Thyroid gland (tissue), 4 donors: ENCODE data around the gene HSPA2. TPM values are rescaled to one million over a fixed set of nuclear protein-coding genes. Genes with fewer than 3 reads are reported as not detected.

ENCODE experiments used
- DNase-seq, 2 donors: peaks; one replicate each; pipeline ENCODE4 v3.0.0-alpha.2; 2019
- H3K27ac ChIP-seq, 3 donors: fragments of 200-600 bp; sonication (generic); 1 replicate in 2 of 3; 2 replicates in 1 of 3; pipeline ENCODE4 v1.5.1; 2016 to 2019; ENCODE audit warnings: mild to moderate bottlenecking in 1 of 3, moderate library complexity in 1 of 3
- H3K27me3 ChIP-seq: fragments of 200-600 bp; sonication (generic); one replicate; pipeline ENCODE4 v1.5.1; 2019
- H3K36me3 ChIP-seq, 2 donors: fragments of 200-600 bp; sonication (generic); one replicate each; pipeline ENCODE4 v1.5.1; 2016 to 2019
- H3K4me1 ChIP-seq, 2 donors: fragments of 200-600 bp; sonication (generic); one replicate each; pipeline ENCODE4 v1.5.1; 2017 to 2019
- H3K4me3 ChIP-seq, 3 donors: fragments of 200-600 bp; sonication (generic); replicated peaks in 1 of 3; 1 replicate in 2 of 3; 2 replicates in 1 of 3; pipeline ENCODE4 v1.5.1; 2016; ENCODE audit warnings: mild to moderate bottlenecking in 1 of 3
- H3K9me3 ChIP-seq: fragments of 200-600 bp; sonication (generic); one replicate; pipeline ENCODE4 v1.5.1; 2017
- POLR2A ChIP-seq, 2 donors: fragments of 450-650 bp; IDR thresholded peaks; one replicate each; pipeline ENCODE4 v1.6.1; 2017; ENCODE audit warnings: antibody characterized with exemption in 2 of 2, mild to moderate bottlenecking in 2 of 2, moderate library complexity in 1 of 2
- WGBS, 2 donors: methylation state at CpG; one replicate each; pipeline ENCODE4 v1.1.5; 2017; 5-methylcytosine and 5-hydroxymethylcytosine counted together
- intact Hi-C: fragments of 100-400 bp; cut with DNase I; formaldehyde crosslinking; loops from one replicate; pipeline ENCODE4 v1.15.1; 2023
- total RNA-seq, 4 donors: library from RNA; depleted of rRNA; stranded (reverse); fragments of >200 nt; gene quantifications; one replicate each; pipeline ENCODE4 v1.2.3, GENCODE V29; 2016
- TF ChIP-seq, protein P1 (sequence below), 6 experiments: fragments of 200-600 bp in 3 of 6; fragments of 450-650 bp in 3 of 6; sonication (generic) in 3 of 6; IDR thresholded peaks; one replicate each; pipeline ENCODE4 v1.5.1; 2016 to 2019; ENCODE audit warnings: antibody characterized with exemption in 6 of 6, mild to moderate bottlenecking in 2 of 6, inconsistent platforms in 1 of 6, moderate library complexity in 1 of 6

HSPA2 gene
- total RNA-seq, 4 donors from 2014 or later: 6.0 to 11.0 (median 8.4) TPM

DNA sequence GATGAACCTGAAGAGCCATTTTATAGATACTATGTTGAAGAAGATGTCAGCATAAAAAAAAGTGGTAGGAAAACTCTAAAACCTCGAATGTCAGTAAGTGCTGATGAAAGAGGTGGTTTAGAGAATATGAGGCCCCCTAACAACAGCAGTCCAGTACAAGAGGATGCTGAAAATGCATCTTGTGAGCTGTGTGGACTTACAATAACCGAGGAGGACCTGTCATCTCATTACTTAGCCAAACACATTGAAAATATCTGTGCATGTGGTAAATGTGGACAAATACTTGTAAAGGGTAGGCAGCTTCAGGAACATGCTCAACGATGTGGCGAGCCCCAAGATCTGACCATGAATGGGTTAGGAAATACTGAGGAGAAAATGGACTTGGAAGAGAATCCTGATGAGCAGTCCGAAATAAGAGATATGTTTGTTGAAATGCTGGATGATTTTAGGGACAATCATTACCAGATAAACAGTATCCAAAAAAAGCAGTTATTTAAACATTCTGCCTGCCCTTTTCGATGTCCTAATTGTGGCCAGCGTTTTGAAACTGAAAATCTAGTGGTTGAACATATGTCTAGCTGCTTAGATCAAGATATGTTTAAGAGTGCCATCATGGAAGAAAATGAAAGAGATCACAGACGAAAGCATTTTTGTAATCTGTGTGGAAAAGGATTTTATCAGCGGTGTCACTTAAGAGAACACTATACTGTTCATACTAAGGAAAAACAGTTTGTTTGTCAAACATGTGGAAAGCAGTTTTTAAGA is 17.8 kb upstream of the HSPA2 start:
- Histone ChIP-seq H3K27me3 (no peaks in the 10 kb centered on the region), H3K9me3 (no peaks in the 10 kb centered on the region), H3K4me1 (peaks cover 0 to 4% of the 10 kb centered on the region in 2 donors), H3K36me3 (peaks cover 4 to 12% of the 10 kb centered on the region in 2 donors), H3K4me3 (no peak overlapping the region), H3K27ac (no peak overlapping the region)
- no peak for DNase-seq
- no peak for TF ChIP-seq POLR2A (IDR thresholded peaks at IDR 0.05)
- TF ChIP-seq, protein P1, sequence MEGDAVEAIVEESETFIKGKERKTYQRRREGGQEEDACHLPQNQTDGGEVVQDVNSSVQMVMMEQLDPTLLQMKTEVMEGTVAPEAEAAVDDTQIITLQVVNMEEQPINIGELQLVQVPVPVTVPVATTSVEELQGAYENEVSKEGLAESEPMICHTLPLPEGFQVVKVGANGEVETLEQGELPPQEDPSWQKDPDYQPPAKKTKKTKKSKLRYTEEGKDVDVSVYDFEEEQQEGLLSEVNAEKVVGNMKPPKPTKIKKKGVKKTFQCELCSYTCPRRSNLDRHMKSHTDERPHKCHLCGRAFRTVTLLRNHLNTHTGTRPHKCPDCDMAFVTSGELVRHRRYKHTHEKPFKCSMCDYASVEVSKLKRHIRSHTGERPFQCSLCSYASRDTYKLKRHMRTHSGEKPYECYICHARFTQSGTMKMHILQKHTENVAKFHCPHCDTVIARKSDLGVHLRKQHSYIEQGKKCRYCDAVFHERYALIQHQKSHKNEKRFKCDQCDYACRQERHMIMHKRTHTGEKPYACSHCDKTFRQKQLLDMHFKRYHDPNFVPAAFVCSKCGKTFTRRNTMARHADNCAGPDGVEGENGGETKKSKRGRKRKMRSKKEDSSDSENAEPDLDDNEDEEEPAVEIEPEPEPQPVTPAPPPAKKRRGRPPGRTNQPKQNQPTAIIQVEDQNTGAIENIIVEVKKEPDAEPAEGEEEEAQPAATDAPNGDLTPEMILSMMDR (IDR thresholded peaks at IDR 0.05): no peak
- intact Hi-C loops: no loop called here
- 93% methylated on average over 9 of the region's 9 CpGs for WGBS, 2 donors

DNA sequence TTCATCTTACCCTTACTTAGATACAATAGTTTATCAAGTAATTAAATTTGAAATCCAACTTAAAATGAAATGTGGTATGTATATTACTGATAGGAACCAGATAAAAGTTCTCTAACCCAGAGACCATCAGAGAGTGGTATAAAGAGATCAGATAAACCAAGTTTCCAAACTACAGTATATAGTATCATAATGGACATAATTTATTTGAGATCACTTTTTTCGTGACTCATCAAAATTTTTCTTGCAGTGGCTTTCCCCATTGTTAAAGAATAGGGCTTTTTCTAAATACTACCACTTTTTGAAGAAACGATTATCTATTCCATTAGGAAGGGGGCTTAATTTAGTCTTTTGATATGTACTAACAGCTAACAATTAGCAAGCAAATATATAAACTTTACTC is 15.2 kb upstream of the HSPA2 start:
- no peak for TF ChIP-seq POLR2A (IDR thresholded peaks at IDR 0.05)
- DNase-seq: no peak
- WGBS, 2 donors: 90 to 95% methylated on average over 2 of the region's 2 CpGs
- Histone ChIP-seq H3K27ac (no peak overlapping the region), H3K36me3 (peaks cover 4 to 12% of the 10 kb centered on the region in 2 donors), H3K9me3 (no peaks in the 10 kb centered on the region), H3K27me3 (no peaks in the 10 kb centered on the region), H3K4me1 (no peaks in the 10 kb centered on the region), H3K4me3 (no peak overlapping the region)
- intact Hi-C loops: no loop called here

DNA sequence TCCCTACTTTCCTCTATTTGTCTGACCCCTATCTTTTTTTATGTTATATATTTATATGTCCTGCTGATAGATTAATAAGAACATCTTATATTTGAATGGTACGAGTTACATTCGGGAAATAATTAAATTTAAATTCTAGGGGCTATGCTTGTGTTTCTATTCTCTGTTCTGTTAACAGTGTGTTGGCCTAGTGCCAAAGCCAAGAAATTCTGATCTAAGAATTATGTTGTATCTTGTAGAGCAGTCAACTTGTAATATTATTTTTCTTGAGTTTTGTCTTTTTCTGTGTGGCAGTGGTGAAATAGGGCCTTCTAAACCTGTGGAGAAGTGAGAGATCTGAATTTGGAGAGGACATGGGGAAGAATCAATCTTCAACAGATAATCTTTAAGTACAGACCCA is 9.0 kb upstream of the HSPA2 start:
- Histone ChIP-seq H3K4me3 (no peak overlapping the region), H3K4me1 (no peaks in the 10 kb centered on the region), H3K27ac (no peak overlapping the region), H3K27me3 (no peaks in the 10 kb centered on the region), H3K9me3 (no peaks in the 10 kb centered on the region), H3K36me3 (no peaks in the 10 kb centered on the region)
- TF ChIP-seq, protein P1 (IDR thresholded peaks at IDR 0.05): no peak
- no peak for TF ChIP-seq POLR2A (IDR thresholded peaks at IDR 0.05)
- 80 to 85% methylated on average over 2 of the region's 2 CpGs for WGBS, 2 donors
- DNase-seq: no peak
- intact Hi-C loops: no loop called here

DNA sequence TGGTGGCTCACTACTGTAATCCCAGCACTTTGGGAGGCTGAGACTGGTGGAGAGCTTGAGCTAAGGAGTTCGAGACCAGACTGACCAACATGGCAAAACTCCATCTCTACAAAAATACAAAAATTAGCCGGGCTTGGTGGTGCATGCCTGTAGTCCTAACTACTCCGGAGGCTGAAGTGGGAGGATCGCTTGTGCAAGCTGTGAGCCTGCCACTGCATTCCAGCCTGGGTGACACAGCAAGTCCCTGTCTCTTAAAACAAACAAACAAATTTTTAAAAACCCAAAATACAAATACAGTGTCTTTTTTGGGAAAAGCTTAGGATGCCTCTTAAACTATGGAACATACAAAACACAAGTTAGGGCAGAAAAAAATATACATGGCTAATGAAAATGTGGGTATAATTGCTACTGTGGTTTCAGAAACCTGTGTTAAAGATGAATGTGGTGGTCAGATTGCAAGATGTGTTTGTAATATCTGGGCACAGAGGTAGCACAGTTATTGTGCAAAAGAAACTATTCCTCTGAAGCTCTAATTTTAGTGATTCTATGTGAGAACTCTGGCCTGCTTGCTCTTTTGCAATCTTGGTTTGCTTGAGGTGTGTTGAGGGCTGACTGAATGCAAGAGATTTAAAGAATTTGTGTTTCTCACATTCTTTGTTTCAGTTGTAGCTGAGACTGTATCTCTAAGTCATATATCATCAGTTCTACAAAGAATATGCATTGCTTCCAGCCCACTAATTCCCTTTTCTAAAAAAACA is 3.9 kb upstream of the HSPA2 start:
- peaks cover 6 to 9% of the 10 kb centered on the region in 2 donors for H3K4me1 ChIP-seq
- DNase-seq: no peak
- H3K27ac ChIP-seq: no peak overlapping the region
- WGBS, 2 donors: 85 to 89% methylated on average over 4 of the region's 4 CpGs
- H3K4me3 ChIP-seq: no peak overlapping the region
- no peaks in the 10 kb centered on the region for H3K9me3 ChIP-seq
- no peaks in the 10 kb centered on the region for H3K36me3 ChIP-seq
- intact Hi-C loops: no loop called here
- H3K27me3 ChIP-seq: no peaks in the 10 kb centered on the region
- TF ChIP-seq POLR2A (IDR thresholded peaks at IDR 0.05): no peak
- TF ChIP-seq, protein P1 (IDR thresholded peaks at IDR 0.05): no peak

DNA sequence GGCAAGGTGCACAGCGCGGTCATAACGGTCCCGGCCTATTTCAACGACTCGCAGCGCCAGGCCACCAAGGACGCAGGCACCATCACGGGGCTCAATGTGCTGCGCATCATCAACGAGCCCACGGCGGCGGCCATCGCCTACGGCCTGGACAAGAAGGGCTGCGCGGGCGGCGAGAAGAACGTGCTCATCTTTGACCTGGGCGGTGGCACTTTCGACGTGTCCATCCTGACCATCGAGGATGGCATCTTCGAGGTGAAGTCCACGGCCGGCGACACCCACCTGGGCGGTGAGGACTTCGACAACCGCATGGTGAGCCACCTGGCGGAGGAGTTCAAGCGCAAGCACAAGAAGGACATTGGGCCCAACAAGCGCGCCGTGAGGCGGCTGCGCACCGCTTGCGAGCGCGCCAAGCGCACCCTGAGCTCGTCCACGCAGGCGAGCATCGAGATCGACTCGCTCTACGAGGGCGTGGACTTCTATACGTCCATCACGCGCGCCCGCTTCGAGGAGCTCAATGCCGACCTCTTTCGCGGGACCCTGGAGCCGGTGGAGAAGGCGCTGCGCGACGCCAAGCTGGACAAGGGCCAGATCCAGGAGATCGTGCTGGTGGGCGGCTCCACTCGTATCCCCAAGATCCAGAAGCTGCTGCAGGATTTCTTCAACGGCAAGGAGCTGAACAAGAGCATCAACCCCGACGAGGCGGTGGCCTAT is 875 bp downstream of the HSPA2 start:
- DNase-seq: peak in 1 of 2 donors; percentile 14
- WGBS, 2 donors: 35 to 40% methylated on average over 2 to 20 of the region's 73 CpGs

More for the DNA sequence above, 875 bp downstream of the HSPA2 start:
- H3K27me3 ChIP-seq: no peaks in the 10 kb centered on the region
- TF ChIP-seq, protein P1 (IDR thresholded peaks at IDR 0.05): no peak
- no peak for TF ChIP-seq POLR2A (IDR thresholded peaks at IDR 0.05)
- peaks cover 6 to 13% of the 10 kb centered on the region in 2 donors for H3K4me1 ChIP-seq
- H3K9me3 ChIP-seq: no peaks in the 10 kb centered on the region
- no peak overlapping the region for H3K27ac ChIP-seq
- no peaks in the 10 kb centered on the region for H3K36me3 ChIP-seq
- H3K4me3 ChIP-seq: peak overlapping the region in 1 of 3 donors; percentile 27
- intact Hi-C loops: no loop called here
